Measurements from ENCODE around the gene RPL36AL. TPM values are rescaled to one million over a fixed set of nuclear protein-coding genes. Genes with fewer than 3 reads are reported as not detected.
A peak's percentile ranks its signal among the peaks of the same experiment; 100 is the strongest.

Gene RPL36AL
- total and polyA plus RNA-seq, 4 experiments from 2014 or later = 416 to 761 (median 555) TPM

- Histone ChIP-seq H3K4me3 (ENCODE audit: low read length in 2 of 2) (no peak overlapping the region), H3K27ac (ENCODE audit: low read depth, low read length) (no peak overlapping the region), H3K4me1 (ENCODE audit: insufficient read depth, low read length) (peaks cover 39% of the 10 kb centered on the region), H3K36me3 (ENCODE audit: insufficient read depth, low read length) (no peaks in the 10 kb centered on the region), H3K9me3 (ENCODE audit: control insufficient read depth in 1 of 2, low read length in 2 of 2) (no peaks in the 10 kb centered on the region), H3K27me3 (ENCODE audit: insufficient read depth, low read length) (no peaks in the 10 kb centered on the region)
- intact Hi-C loops (cut with micrococcal nuclease) = no loop called here
- Mint-ChIP-seq H3K27me3 (no peaks in the 10 kb centered on the region), H3K4me3 (peak overlapping the region in 2 of 8 donors; percentile 0 to 4), H3K9me3 (no peaks in the 10 kb centered on the region), H3K36me3 (peaks cover 20 to 23% of the 10 kb centered on the region in 2 donors), H3K4me1 (peaks cover 37 to 63% (median 53%) of the 10 kb centered on the region in 4 donors), H3K27ac (peak overlapping the region; percentile 20 to 76 (median 58))
- CTCF ChIA-PET (ENCODE audit: partially characterized antibody) = interaction anchor here (0.9 kb wide), 1 partner anchor 126 kb away, joined by 3 read pairs; the partner anchor contains the start of gene KLHDC2
- POLR2A ChIA-PET (ENCODE audit: partially characterized antibody) = interaction anchor here (0.8 to 1.6 kb wide), 3 partner anchors 8 to 47 kb away, joined by 3 to 5 read pairs (median 4); partner anchors contain the start of genes MGAT2 and RPL36AL
- no peak for DNase-seq
Measured at GRCh38 chr14:49641697-49642129, 21.3 kb upstream of the RPL36AL start.

- no peaks in the 10 kb centered on the region for H3K27me3 Mint-ChIP-seq
- ChIA-PET CTCF (ENCODE audit: partially characterized antibody) (interaction anchor here (0.7 kb wide), 1 partner anchor 1463 kb away, joined by 3 read pairs; no protein-coding TSS in a partner anchor), POLR2A (ENCODE audit: partially characterized antibody) (interaction anchor here (1.0 to 1.6 kb wide), 5 partner anchors 20 to 222 kb away, joined by 3 to 5 read pairs (median 4); partner anchors contain the start of genes KLHDC2, MGAT2, RPL36AL and RPS29)
- intact Hi-C loops (cut with micrococcal nuclease) = no loop called here
- H3K4me3 Mint-ChIP-seq = no peak overlapping the region
- no peaks in the 10 kb centered on the region for H3K9me3 Mint-ChIP-seq
- Histone ChIP-seq H3K27ac (ENCODE audit: low read depth, low read length) (no peak overlapping the region), H3K4me1 (ENCODE audit: insufficient read depth, low read length) (peaks cover 48% of the 10 kb centered on the region), H3K27me3 (ENCODE audit: insufficient read depth, low read length) (no peaks in the 10 kb centered on the region), H3K9me3 (ENCODE audit: control insufficient read depth in 1 of 2, low read length in 2 of 2) (no peaks in the 10 kb centered on the region), H3K4me3 (ENCODE audit: low read length in 2 of 2) (no peak overlapping the region), H3K36me3 (ENCODE audit: insufficient read depth, low read length) (no peaks in the 10 kb centered on the region)
- H3K4me1 Mint-ChIP-seq = peaks cover 38 to 71% (median 59%) of the 10 kb centered on the region in 4 donors
- DNase-seq = no peak
- peak overlapping the region; percentile 29 to 88 (median 67) for H3K27ac Mint-ChIP-seq
- H3K36me3 Mint-ChIP-seq = peaks cover 20 to 25% of the 10 kb centered on the region in 2 donors
Measured at GRCh38 chr14:49640540-49641417, 20.4 kb upstream of the RPL36AL start.

GRCh38 chr14:49637534-49638078 is 17.2 kb upstream of the RPL36AL start:
- Mint-ChIP-seq H3K9me3 (peaks cover 0 to 3% (median 0%) of the 10 kb centered on the region in 8 donors), H3K27ac (peak overlapping the region; percentile 6 to 100 (median 87)), H3K27me3 (peaks cover 0 to 1% of the 10 kb centered on the region in 2 donors), H3K36me3 (peaks cover 20 to 40% of the 10 kb centered on the region in 2 donors), H3K4me3 (peak overlapping the region in 4 of 8 donors; percentile 4 to 52 (median 33)), H3K4me1 (peaks cover 36 to 83% (median 58%) of the 10 kb centered on the region in 4 donors)
- peaks cover 47% of the 10 kb centered on the region for H3K4me1 ChIP-seq (ENCODE audit: insufficient read depth, low read length)
- no peak for DNase-seq
- intact Hi-C loops (cut with micrococcal nuclease) = loop anchor here (10.0 kb wide), 1 partner anchor 897 kb away; the partner anchor contains the start of gene MAP4K5
- no peaks in the 10 kb centered on the region for H3K36me3 ChIP-seq (ENCODE audit: insufficient read depth, low read length)
- no peak overlapping the region for H3K27ac ChIP-seq (ENCODE audit: low read depth, low read length)
- ChIA-PET CTCF (ENCODE audit: partially characterized antibody) (interaction anchor here (1.1 to 3.8 kb wide), 5 partner anchors 17 to 192 kb away, joined by 3 to 34 read pairs (median 5); partner anchors contain the start of genes KLHDC2, MGAT2 and RPL36AL), POLR2A (ENCODE audit: partially characterized antibody) (interaction anchor here (7.5 to 10.7 kb wide), 2 partner anchors 15 to 131 kb away, joined by 153 to 413 read pairs; partner anchors contain the start of genes KLHDC2, MGAT2 and RPL36AL)
- H3K27me3 ChIP-seq (ENCODE audit: insufficient read depth, low read length) = no peaks in the 10 kb centered on the region
- H3K4me3 ChIP-seq (ENCODE audit: low read length in 2 of 2) = no peak overlapping the region
- no peaks in the 10 kb centered on the region for H3K9me3 ChIP-seq (ENCODE audit: control insufficient read depth in 1 of 2, low read length in 2 of 2)

- peaks cover 0 to 3% (median 0%) of the 10 kb centered on the region in 8 donors for H3K9me3 Mint-ChIP-seq
- peak overlapping the region; percentile 99 for H3K27ac ChIP-seq (ENCODE audit: low read depth, low read length)
- H3K9me3 ChIP-seq (ENCODE audit: control insufficient read depth in 1 of 2, low read length in 2 of 2) = no peaks in the 10 kb centered on the region
- peaks cover 20 to 40% of the 10 kb centered on the region in 2 donors for H3K36me3 Mint-ChIP-seq
- H3K4me1 ChIP-seq (ENCODE audit: insufficient read depth, low read length) = peaks cover 47% of the 10 kb centered on the region
- H3K4me1 Mint-ChIP-seq = peaks cover 32 to 83% (median 55%) of the 10 kb centered on the region in 4 donors
- no peaks in the 10 kb centered on the region for H3K27me3 ChIP-seq (ENCODE audit: insufficient read depth, low read length)
- no peak overlapping the region for H3K4me3 ChIP-seq (ENCODE audit: low read length in 2 of 2)
- ChIA-PET POLR2A (ENCODE audit: partially characterized antibody) (interaction anchor here (0.6 to 10.7 kb wide), 7 partner anchors 9 to 132 kb away, joined by 3 to 413 read pairs (median 15); partner anchors contain the start of genes KLHDC1, KLHDC2, MGAT2 and RPL36AL), CTCF (ENCODE audit: partially characterized antibody) (interaction anchor here (1.1 to 3.8 kb wide), 5 partner anchors 16 to 193 kb away, joined by 3 to 34 read pairs (median 5); partner anchors contain the start of genes KLHDC2, MGAT2 and RPL36AL)
- peak overlapping the region; percentile 39 to 98 (median 74) for H3K4me3 Mint-ChIP-seq
- no peak for DNase-seq
- peaks cover 0 to 1% of the 10 kb centered on the region in 2 donors for H3K27me3 Mint-ChIP-seq
- H3K27ac Mint-ChIP-seq = peak overlapping the region; percentile 42 to 100 (median 87)
- H3K36me3 ChIP-seq (ENCODE audit: insufficient read depth, low read length) = no peaks in the 10 kb centered on the region
- intact Hi-C loops (cut with micrococcal nuclease) = loop anchor here (10.0 kb wide), 1 partner anchor 898 kb away; the partner anchor contains the start of gene MAP4K5
Measured at GRCh38 chr14:49636866-49637265, 16.4 kb upstream of the RPL36AL start.

- Mint-ChIP-seq H3K4me1 (peaks cover 28 to 79% (median 48%) of the 10 kb centered on the region in 4 donors), H3K4me3 (peak within 1 kb of the TSS; percentile 96 to 100 (median 98)), H3K27ac (peak within 1 kb of the TSS; percentile 98 to 100 (median 99)), H3K36me3 (peaks cover 11 to 34% of the 10 kb centered on the region in 2 donors), H3K9me3 (peaks cover 0 to 3% (median 0%) of the 10 kb centered on the region in 8 donors), H3K27me3 (peaks cover 0 to 1% of the 10 kb centered on the region in 2 donors)
- Histone ChIP-seq H3K4me1 (ENCODE audit: insufficient read depth, low read length) (peaks cover 46% of the 10 kb centered on the region), H3K27ac (ENCODE audit: low read depth, low read length) (peak within 1 kb of the TSS; percentile 99), H3K27me3 (ENCODE audit: insufficient read depth, low read length) (no peaks in the 10 kb centered on the region), H3K4me3 (ENCODE audit: low read length in 2 of 2) (peak within 1 kb of the TSS; percentile 90 to 99), H3K9me3 (ENCODE audit: control insufficient read depth in 1 of 2, low read length in 2 of 2) (no peaks in the 10 kb centered on the region), H3K36me3 (ENCODE audit: insufficient read depth, low read length) (no peaks in the 10 kb centered on the region)
- intact Hi-C loops (cut with micrococcal nuclease) = loop anchor here (1.0 to 10.0 kb wide), 13 partner anchors 14 to 900 kb away; partner anchors contain the start of genes DMAC2L, KLHDC1, KLHDC2 and L2HGDH
- DNase-seq = peak; percentile 72 to 87 (median 82)
- ChIA-PET POLR2A (ENCODE audit: partially characterized antibody) (interaction anchor here (0.6 to 10.7 kb wide), 38 partner anchors 11 to 686 kb away, joined by 3 to 413 read pairs (median 4); partner anchors contain the start of genes KLHDC1, KLHDC2, LRR1 and MGAT2), CTCF (ENCODE audit: partially characterized antibody) (interaction anchor here (0.6 to 6.6 kb wide), 33 partner anchors 9 to 594 kb away, joined by 3 to 135 read pairs (median 5); partner anchors contain the start of genes KLHDC1, KLHDC2, LRR1 and MGAT2)
Measured at GRCh38 chr14:49634547-49635334, 14.3 kb upstream of the RPL36AL start, which contains the start of gene DNAAF2. DNAAF2 (minus strand) TSS chr14:49635244; CDS start chr14:49635149, 95 bp downstream.

Measured in CD4-positive, alpha-beta memory T cell (primary cell).